Measurements from ENCODE around the gene HIRA.
"Not testable (repeated sequence)": the region's sequence is repeated elsewhere in the genome, so short reads cannot be mapped to it uniquely, and the experiment has no call there.

HIRA gene

GRCh38 chr22:19448076-19448607 is 16.6 kb upstream of the HIRA start:
- H3K4me2 ChIP-seq (ENCODE audit: insufficient read depth, low read length), result peak overlapping the region; percentile 88
- no peaks in the 10 kb centered on the region for H3K9me3 ChIP-seq (ENCODE audit: insufficient read depth, low read length, severe bottlenecking)
- H3K4me1 ChIP-seq (ENCODE audit: insufficient read depth, low read length), result peaks cover 53% of the 10 kb centered on the region
- peaks cover 74% of the 10 kb centered on the region for H3K36me3 ChIP-seq (ENCODE audit: insufficient read depth, low read length)
- no peaks in the 10 kb centered on the region for H3K27me3 ChIP-seq (ENCODE audit: insufficient read depth, low read length, poor library complexity)
- H2AFZ ChIP-seq (ENCODE audit: low read depth, low read length), result peak overlapping the region; percentile 97
- H3K79me2 ChIP-seq (ENCODE audit: insufficient read depth, low read length), result peaks cover 68% of the 10 kb centered on the region
- H4K20me1 ChIP-seq (ENCODE audit: insufficient read depth, low read length), result peaks cover 23% of the 10 kb centered on the region
- peak; percentile 44 for ATAC-seq (ENCODE audit: insufficient read depth, low read depth)
- no peak for TF ChIP-seq CTCF (IDR thresholded peaks at IDR 0.05; ENCODE audit: borderline replicate concordance, extremely low read depth, low read length, poor library complexity, severe bottlenecking)
- TF ChIP-seq EZH2 (IDR thresholded peaks at IDR 0.05; ENCODE audit: borderline replicate concordance, low read depth, low read length, severe bottlenecking), result no peak
- H3K4me3 ChIP-seq (ENCODE audit: low read depth in 1 of 2, low read length in 2 of 2), result peak overlapping the region; percentile 75 to 92
- peak overlapping the region; percentile 85 for H3K9ac ChIP-seq (ENCODE audit: low read depth, low read length)
- DNase-seq, result peak; percentile 59
- peak overlapping the region; percentile 90 for H3K27ac ChIP-seq (ENCODE audit: low read length)

- DNase-seq (peak; percentile 95), ATAC-seq (ENCODE audit: insufficient read depth, low read depth) (peak; percentile 90)
- H3K9me3 ChIP-seq (ENCODE audit: insufficient read depth, low read length, severe bottlenecking), result no peaks in the 10 kb centered on the region
- peaks cover 53% of the 10 kb centered on the region for H3K4me1 ChIP-seq (ENCODE audit: insufficient read depth, low read length)
- peak within 1 kb of the TSS; percentile 88 for H3K4me2 ChIP-seq (ENCODE audit: insufficient read depth, low read length)
- no peaks in the 10 kb centered on the region for H3K27me3 ChIP-seq (ENCODE audit: insufficient read depth, low read length, poor library complexity)
- H3K36me3 ChIP-seq (ENCODE audit: insufficient read depth, low read length), result peaks cover 72% of the 10 kb centered on the region
- H4K20me1 ChIP-seq (ENCODE audit: insufficient read depth, low read length), result peaks cover 26% of the 10 kb centered on the region
- peak within 1 kb of the TSS; percentile 75 to 92 for H3K4me3 ChIP-seq (ENCODE audit: low read depth in 1 of 2, low read length in 2 of 2)
- peak within 1 kb of the TSS; percentile 90 for H3K27ac ChIP-seq (ENCODE audit: low read length)
- H3K79me2 ChIP-seq (ENCODE audit: insufficient read depth, low read length), result peaks cover 74% of the 10 kb centered on the region
- peak within 1 kb of the TSS; percentile 97 for H2AFZ ChIP-seq (ENCODE audit: low read depth, low read length)
- H3K9ac ChIP-seq (ENCODE audit: low read depth, low read length), result peak within 1 kb of the TSS; percentile 85
- TF ChIP-seq EZH2 (IDR thresholded peaks at IDR 0.05; ENCODE audit: borderline replicate concordance, low read depth, low read length, severe bottlenecking) (no peak), CTCF (IDR thresholded peaks at IDR 0.05; ENCODE audit: borderline replicate concordance, extremely low read depth, low read length, poor library complexity, severe bottlenecking) (no peak)
Measured at GRCh38 chr22:19447330-19448075, 16.0 kb upstream of the HIRA start, which contains the start of gene C22orf39. Gene C22orf39, minus strand, starts transcription at chr22:19447711. Its CDS starts 23 bp downstream, at chr22:19447688.

- peak overlapping the region; percentile 85 for H3K9ac ChIP-seq (ENCODE audit: low read depth, low read length)
- DNase-seq (peak; percentile 35), ATAC-seq (ENCODE audit: insufficient read depth, low read depth) (no peak; the same call in 2 of the 3 replicates)
- H3K9me3 ChIP-seq (ENCODE audit: insufficient read depth, low read length, severe bottlenecking), result no peaks in the 10 kb centered on the region
- H3K27me3 ChIP-seq (ENCODE audit: insufficient read depth, low read length, poor library complexity), result no peaks in the 10 kb centered on the region
- peaks cover 31% of the 10 kb centered on the region for H4K20me1 ChIP-seq (ENCODE audit: insufficient read depth, low read length)
- peaks cover 81% of the 10 kb centered on the region for H3K79me2 ChIP-seq (ENCODE audit: insufficient read depth, low read length)
- H3K36me3 ChIP-seq (ENCODE audit: insufficient read depth, low read length), result peaks cover 72% of the 10 kb centered on the region
- H2AFZ ChIP-seq (ENCODE audit: low read depth, low read length), result peak overlapping the region; percentile 69
- peaks cover 53% of the 10 kb centered on the region for H3K4me1 ChIP-seq (ENCODE audit: insufficient read depth, low read length)
- H3K4me3 ChIP-seq (ENCODE audit: low read depth in 1 of 2, low read length in 2 of 2), result peak overlapping the region; percentile 75 to 92
- H3K27ac ChIP-seq (ENCODE audit: low read length), result peak overlapping the region; percentile 90
- no peak for TF ChIP-seq EZH2 (IDR thresholded peaks at IDR 0.05; ENCODE audit: borderline replicate concordance, low read depth, low read length, severe bottlenecking)
- no peak for TF ChIP-seq CTCF (IDR thresholded peaks at IDR 0.05; ENCODE audit: borderline replicate concordance, extremely low read depth, low read length, poor library complexity, severe bottlenecking)
- peak overlapping the region; percentile 88 for H3K4me2 ChIP-seq (ENCODE audit: insufficient read depth, low read length)
Measured at GRCh38 chr22:19446603-19447329, 15.2 kb upstream of the HIRA start.

- H3K9ac ChIP-seq (ENCODE audit: low read depth, low read length); ATAC-seq (ENCODE audit: insufficient read depth, low read depth); H3K27ac ChIP-seq (ENCODE audit: low read length); H2AFZ ChIP-seq (ENCODE audit: low read depth, low read length); DNase-seq; H3K27me3 ChIP-seq (ENCODE audit: insufficient read depth, low read length, poor library complexity); H3K9me3 ChIP-seq (ENCODE audit: insufficient read depth, low read length, severe bottlenecking): not testable (repeated sequence)
- peak overlapping the region in 1 of 2 experiments; percentile 92; a peak in 1 of 4 replicates for H3K4me3 ChIP-seq (ENCODE audit: low read depth in 1 of 2, low read length in 2 of 2)
- peaks cover 38% of the 10 kb centered on the region for H4K20me1 ChIP-seq (ENCODE audit: insufficient read depth, low read length)
- peaks cover 51% of the 10 kb centered on the region for H3K4me1 ChIP-seq (ENCODE audit: insufficient read depth, low read length)
- peak overlapping the region; percentile 88 for H3K4me2 ChIP-seq (ENCODE audit: insufficient read depth, low read length)
- H3K36me3 ChIP-seq (ENCODE audit: insufficient read depth, low read length), result peaks cover 71% of the 10 kb centered on the region
- peaks cover 95% of the 10 kb centered on the region for H3K79me2 ChIP-seq (ENCODE audit: insufficient read depth, low read length)
Measured at GRCh38 chr22:19445279-19445982, 13.9 kb upstream of the HIRA start.

All from DND-41 (cell line).